Measurements from ENCODE around the gene SLC28A2.
"Not testable (repeated sequence)": the region's sequence is repeated elsewhere in the genome, so short reads cannot be mapped to it uniquely, and the experiment has no call there.

Gene SLC28A2

GRCh38 chr15:45287390-45287956 is 35.4 kb downstream of the SLC28A2 start:
- Histone ChIP-seq H3K27ac (no peak overlapping the region), H3K9me3 (replicated peaks in 1 of 11) (0 out of 22 replicates have a peak, but pooled peaks cover 0 to 6% (median 0%) of the 10 kb centered on the region in 11 experiments), H3K4me1 (no peaks in the 10 kb centered on the region), H4K20me1 (no peaks in the 10 kb centered on the region), H3K36me3 (no peaks in the 10 kb centered on the region), H3K9ac (no peak overlapping the region), H3K4me3 (no peak overlapping the region), H3K4me2 (no peak overlapping the region), H3K27me3 (no peaks in the 10 kb centered on the region)
- no peak for TF ChIP-seq Cebpa-rat (IDR thresholded peaks at IDR 0.05)

GRCh38 chr15:45288947-45289346 is 36.9 kb downstream of the SLC28A2 start:
- Histone ChIP-seq H3K9ac (no peak overlapping the region), H3K36me3 (no peaks in the 10 kb centered on the region), H3K27ac (no peak overlapping the region), H3K9me3 (replicated peaks in 1 of 11) (peaks cover 0 to 6% (median 0%) of the 10 kb centered on the region in 11 experiments; a peak in 2 of 22 replicates), H3K4me2 (no peak overlapping the region), H4K20me1 (no peaks in the 10 kb centered on the region), H3K27me3 (no peaks in the 10 kb centered on the region), H3K4me3 (no peak overlapping the region), H3K4me1 (no peaks in the 10 kb centered on the region)
- no peak for TF ChIP-seq Cebpa-rat (IDR thresholded peaks at IDR 0.05)

GRCh38 chr15:45291822-45292582 is 40.0 kb downstream of the SLC28A2 start:
- no peaks in the 10 kb centered on the region for H3K4me1 ChIP-seq
- peaks cover 11 to 23% (median 12%) of the 10 kb centered on the region in 11 experiments; a peak in 21 of 22 replicates for H3K9me3 ChIP-seq (replicated peaks in 1 of 11)
- H3K36me3 ChIP-seq, result no peaks in the 10 kb centered on the region
- H3K27me3 ChIP-seq, result no peaks in the 10 kb centered on the region
- no peak overlapping the region for H3K27ac ChIP-seq
- no peak overlapping the region for H3K4me3 ChIP-seq
- H3K9ac ChIP-seq, result no peak overlapping the region
- H4K20me1 ChIP-seq, result no peaks in the 10 kb centered on the region
- H3K4me2 ChIP-seq, result no peak overlapping the region
- TF ChIP-seq Cebpa-rat (IDR thresholded peaks at IDR 0.05), result no peak

GRCh38 chr15:45293326-45293725 is 41.3 kb downstream of the SLC28A2 start:
- not testable (repeated sequence) for H3K27me3 ChIP-seq, H3K36me3 ChIP-seq, H4K20me1 ChIP-seq, H3K4me1 ChIP-seq, H3K4me3 ChIP-seq, H3K9ac ChIP-seq, H3K27ac ChIP-seq, H3K4me2 ChIP-seq
- peaks cover 24 to 36% (median 26%) of the 10 kb centered on the region in 11 experiments for H3K9me3 ChIP-seq (replicated peaks in 1 of 11)

GRCh38 chr15:45298964-45299378 is 46.9 kb downstream of the SLC28A2 start:
- H3K9me3 ChIP-seq (replicated peaks in 1 of 11), result peaks cover 36 to 54% (median 48%) of the 10 kb centered on the region in 11 experiments
- not testable (repeated sequence) for H3K4me3 ChIP-seq, H3K4me2 ChIP-seq, H3K27me3 ChIP-seq, H4K20me1 ChIP-seq, H3K4me1 ChIP-seq, H3K9ac ChIP-seq, H3K36me3 ChIP-seq, H3K27ac ChIP-seq

- no peaks in the 10 kb centered on the region for H3K27me3 ChIP-seq
- peaks cover 0 to 15% (median 8%) of the 10 kb centered on the region in 11 experiments; a peak in 14 of 22 replicates for H3K9me3 ChIP-seq (replicated peaks in 1 of 11)
- peaks cover 0 to 18% (median 9%) of the 10 kb centered on the region in 10 experiments; a peak in 11 of 20 replicates for H3K4me1 ChIP-seq
- no peak overlapping the region for H3K27ac ChIP-seq
- no peaks in the 10 kb centered on the region for H3K36me3 ChIP-seq
- no peak for TF ChIP-seq Cebpa-rat (IDR thresholded peaks at IDR 0.05)
- no peak overlapping the region for H3K4me3 ChIP-seq
- no peak overlapping the region for H3K4me2 ChIP-seq
- no peak overlapping the region for H3K9ac ChIP-seq
- H4K20me1 ChIP-seq, result no peaks in the 10 kb centered on the region
These were observed 52.7 kb downstream of the SLC28A2 start for GRCh38 chr15:45304711-45305110.

GRCh38 chr15:45306105-45306504 is 54.1 kb downstream of the SLC28A2 start:
- no peak overlapping the region for H3K4me2 ChIP-seq
- peaks cover 0 to 15% (median 8%) of the 10 kb centered on the region in 11 experiments; a peak in 14 of 22 replicates for H3K9me3 ChIP-seq (replicated peaks in 1 of 11)
- no peaks in the 10 kb centered on the region for H3K36me3 ChIP-seq
- no peak for TF ChIP-seq Cebpa-rat (IDR thresholded peaks at IDR 0.05)
- H3K4me1 ChIP-seq, result peaks cover 0 to 18% (median 9%) of the 10 kb centered on the region in 10 experiments; a peak in 11 of 20 replicates
- H3K9ac ChIP-seq, result no peak overlapping the region
- H3K27me3 ChIP-seq, result no peaks in the 10 kb centered on the region
- H3K4me3 ChIP-seq, result no peak overlapping the region
- no peak overlapping the region for H3K27ac ChIP-seq
- H4K20me1 ChIP-seq, result no peaks in the 10 kb centered on the region

- Histone ChIP-seq H3K4me2 (peak overlapping the region; percentile 28 to 76 (median 47); a peak in 19 of 22 replicates), H3K36me3 (no peaks in the 10 kb centered on the region), H4K20me1 (no peaks in the 10 kb centered on the region), H3K4me3 (no peak overlapping the region; a peak in 3 of 20 replicates), H3K27ac (no peak overlapping the region), H3K9ac (peak overlapping the region in 4 of 11 experiments; percentile 1 to 37 (median 25); a peak in 7 of 22 replicates), H3K4me1 (peaks cover 0 to 18% (median 9%) of the 10 kb centered on the region in 10 experiments; a peak in 11 of 20 replicates), H3K9me3 (replicated peaks in 1 of 11) (peaks cover 0 to 13% (median 8%) of the 10 kb centered on the region in 11 experiments; a peak in 14 of 22 replicates), H3K27me3 (no peaks in the 10 kb centered on the region)
- no peak for TF ChIP-seq Cebpa-rat (IDR thresholded peaks at IDR 0.05)
These were observed 55.3 kb downstream of the SLC28A2 start for GRCh38 chr15:45307230-45307924.

GRCh38 chr15:45314117-45314516 is 62.1 kb downstream of the SLC28A2 start:
- not testable (repeated sequence) for H3K4me3 ChIP-seq; H3K27me3 ChIP-seq; H3K4me2 ChIP-seq; H3K9ac ChIP-seq; H3K4me1 ChIP-seq; H3K36me3 ChIP-seq; H4K20me1 ChIP-seq; H3K27ac ChIP-seq; H3K9me3 ChIP-seq (replicated peaks in 1 of 11)

Data from BLaER1 treated with 17β-estradiol and CSF1 and Interleukin-3, amounts not matched to agents 10 nM and 100 nM (cell line).